Measurements from ENCODE around the gene CCDC61. TPM values are rescaled to one million over a fixed set of nuclear protein-coding genes. Genes with fewer than 3 reads are reported as not detected.

The CCDC61 gene
- 8.2 TPM for total RNA-seq
- long read RNA-seq, transcript CCDC61-204 (14 exons, 1,817 nt), result major isoform, 7 of 8 reads
- long read RNA-seq, partial matches to known transcripts, result 0 of 8 reads
- long read RNA-seq, other reads (novel, unspliced or antisense), result 1 of 8 reads

GRCh38 chr19:45994998-45995714, at the start of gene CCDC61:
Gene CCDC61 (plus strand): TSS chr19:45995467. CDS start chr19:46003019, 7,552 bp downstream.
- DNase-seq (ENCODE audit: missing footprints) (peak; percentile 97), ATAC-seq (peak; percentile 99)
- intact Hi-C loops (cut with DNase I), result loop anchor here (1.0 to 10.0 kb wide), 2 partner anchors 60 to 109 kb away; partner anchors contain the start of gene IRF2BP1

GRCh38 chr19:45947926-45948325, 47.3 kb upstream of the CCDC61 start:
- ATAC-seq (no peak), DNase-seq (ENCODE audit: missing footprints) (no peak)
- intact Hi-C loops (cut with DNase I), result no loop called here

DNA sequence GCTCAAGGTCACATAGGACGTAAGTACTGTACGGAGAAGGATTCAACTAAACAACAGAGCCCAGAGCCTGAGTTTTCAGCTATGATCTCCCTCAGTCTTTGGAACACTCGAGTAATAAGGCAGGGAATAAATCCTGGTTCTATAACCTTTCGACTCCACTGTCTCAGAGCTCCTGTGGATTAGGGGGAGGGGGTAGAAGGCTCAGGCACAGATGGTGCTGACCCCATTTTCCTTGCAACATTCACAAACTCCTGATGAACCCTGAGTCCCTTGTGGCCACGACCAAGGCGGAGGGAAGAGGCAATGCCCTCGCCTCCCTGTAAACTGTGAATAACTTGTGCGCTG, 43.0 kb upstream of the CCDC61 start:
- DNase-seq (ENCODE audit: missing footprints) (no peak), ATAC-seq (no peak)
- intact Hi-C loops (cut with DNase I), result no loop called here

DNA sequence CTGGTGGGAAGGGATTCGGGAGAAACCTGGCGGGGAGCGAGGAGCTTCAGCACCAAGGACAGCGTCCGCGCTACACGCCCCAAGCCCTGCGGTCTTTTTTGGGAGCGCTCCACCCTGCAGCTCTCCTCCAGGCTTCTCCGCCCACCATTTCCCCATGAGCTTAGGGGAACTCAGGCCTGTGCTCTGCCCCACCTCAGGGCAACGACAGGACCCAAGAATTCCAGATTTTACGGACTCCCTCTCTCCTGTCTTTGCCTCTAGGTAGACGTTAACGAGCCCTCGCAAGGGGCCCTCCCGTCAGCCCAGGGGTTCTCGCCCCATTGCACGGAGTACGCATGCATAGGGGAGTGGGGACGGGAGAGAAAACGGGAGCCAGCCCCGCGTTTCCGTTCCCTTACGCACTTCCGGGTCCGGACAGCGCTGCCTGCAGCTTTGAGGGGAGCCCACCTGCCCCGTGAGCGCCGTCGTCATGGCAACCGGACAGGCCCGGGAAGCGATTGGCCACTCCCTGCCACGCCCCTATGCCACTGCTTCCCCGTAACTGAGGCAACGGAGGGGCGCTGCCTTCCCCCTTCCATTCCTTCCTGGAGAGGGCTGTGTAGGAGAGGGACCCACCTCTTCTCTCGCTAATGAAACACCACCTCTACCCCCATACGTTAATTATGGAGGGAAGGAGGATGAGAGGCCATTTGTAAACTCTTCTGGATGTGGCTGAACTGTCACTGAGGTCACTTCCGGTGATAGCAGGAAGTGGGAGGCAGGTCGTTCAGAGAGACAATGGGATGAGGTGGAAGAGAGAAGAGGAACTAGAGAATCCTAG, 42.4 kb upstream of the CCDC61 start:
- ATAC-seq (peak; percentile 40), DNase-seq (ENCODE audit: missing footprints) (no peak)
- intact Hi-C loops (cut with DNase I), result no loop called here

- no peak for ATAC-seq
- intact Hi-C loops (cut with DNase I), result no loop called here
- DNase-seq (ENCODE audit: missing footprints), result no peak
These were observed 41.6 kb upstream of the CCDC61 start for GRCh38 chr19:45953676-45954075.

GRCh38 chr19:45954156-45954555, 41.1 kb upstream of the CCDC61 start:
- no peak for DNase-seq (ENCODE audit: missing footprints)
- no peak for ATAC-seq
- intact Hi-C loops (cut with DNase I), result no loop called here

- intact Hi-C loops (cut with DNase I), result no loop called here
- ATAC-seq, result peak; percentile 66
- no peak for DNase-seq (ENCODE audit: missing footprints)
These were observed 39.2 kb upstream of the CCDC61 start for GRCh38 chr19:45955905-45956608.

DNA sequence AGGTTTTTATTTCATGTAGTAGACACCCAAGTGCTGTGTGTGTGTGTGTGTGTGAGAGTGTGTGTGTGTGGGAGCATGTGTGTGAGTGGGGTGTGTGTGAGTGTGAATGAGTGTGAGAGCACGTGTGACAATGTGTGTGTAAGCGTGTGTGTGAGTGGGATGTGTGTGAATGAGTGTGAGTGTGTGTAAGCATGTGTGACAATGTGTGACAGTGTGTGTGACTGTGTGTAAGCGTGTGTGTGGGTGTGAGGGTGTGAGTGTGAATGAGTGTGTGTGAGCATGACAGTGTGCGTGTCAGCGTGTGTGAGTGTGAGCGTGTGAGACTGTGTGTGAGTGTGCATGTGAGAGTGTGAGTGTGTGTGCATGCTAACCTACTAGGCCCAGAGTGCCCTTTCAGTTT, 36.9 kb upstream of the CCDC61 start:
- intact Hi-C loops (cut with DNase I), result no loop called here
- DNase-seq (ENCODE audit: missing footprints) (no peak), ATAC-seq (no peak)

- intact Hi-C loops (cut with DNase I), result no loop called here
- ATAC-seq (no peak), DNase-seq (ENCODE audit: missing footprints) (no peak)
These were observed 36.3 kb upstream of the CCDC61 start for GRCh38 chr19:45958769-45959516.

- ATAC-seq (no peak), DNase-seq (ENCODE audit: missing footprints) (no peak)
- intact Hi-C loops (cut with DNase I), result no loop called here
These were observed 35.7 kb upstream of the CCDC61 start for GRCh38 chr19:45959517-45960025.

DNA sequence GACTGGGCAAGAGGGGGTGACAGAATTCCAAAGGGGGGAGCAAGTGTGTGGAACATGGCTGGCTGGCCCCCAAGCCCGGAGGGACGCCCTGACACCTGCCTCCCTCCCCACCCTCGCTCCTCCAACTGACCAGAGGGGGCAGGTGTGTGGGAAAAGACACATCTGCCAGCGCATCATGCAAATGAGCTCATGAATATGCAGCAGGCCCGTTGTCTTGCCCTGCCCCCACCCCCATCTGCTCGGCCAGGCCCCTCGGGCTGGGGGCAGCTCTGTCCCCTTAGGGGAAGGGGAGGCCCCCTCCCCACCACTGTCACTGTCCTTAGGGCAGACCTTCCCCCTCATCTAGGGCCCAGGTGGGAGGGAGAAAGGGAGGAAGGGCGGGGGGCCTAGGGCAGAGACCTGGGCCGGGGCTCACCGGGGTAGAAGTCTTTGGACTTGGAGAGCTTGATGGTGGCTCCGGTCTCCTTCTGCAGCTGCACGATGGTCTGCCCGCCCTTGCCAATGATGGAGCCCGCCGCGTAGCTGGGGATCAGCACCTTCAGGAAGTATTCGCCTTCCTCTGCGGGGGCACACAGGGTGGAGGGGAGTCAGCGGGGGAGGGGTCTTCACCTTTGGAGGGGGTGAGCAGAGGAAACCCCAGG, 34.6 kb upstream of the CCDC61 start:
- intact Hi-C loops (cut with DNase I), result no loop called here
- ATAC-seq, result no peak
- no peak for DNase-seq (ENCODE audit: missing footprints)

GRCh38 chr19:45962021-45962420, 33.2 kb upstream of the CCDC61 start:
- ATAC-seq (no peak), DNase-seq (ENCODE audit: missing footprints) (no peak)
- intact Hi-C loops (cut with DNase I), result no loop called here

DNA sequence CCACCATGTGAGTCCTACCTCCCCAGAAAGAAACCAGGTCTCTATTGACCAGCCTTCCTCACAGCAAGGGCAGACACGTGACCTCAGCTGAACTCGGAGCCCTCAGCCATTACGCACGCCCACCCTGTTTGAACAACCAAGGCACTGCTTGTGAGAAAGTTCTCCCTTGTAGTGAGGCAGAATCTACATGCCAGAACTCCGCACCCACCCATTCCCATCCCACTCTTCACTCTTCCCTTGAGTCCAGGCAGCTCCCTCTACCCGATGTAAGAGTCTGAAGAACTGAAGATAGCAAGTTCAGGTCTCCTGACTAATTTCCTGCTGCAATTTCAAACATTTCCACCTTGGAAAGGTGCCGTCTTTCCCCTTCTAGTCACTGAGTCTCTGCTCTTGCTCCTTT, 28.0 kb upstream of the CCDC61 start:
- DNase-seq (ENCODE audit: missing footprints), result no peak
- ATAC-seq, result no peak
- intact Hi-C loops (cut with DNase I), result no loop called here

- intact Hi-C loops (cut with DNase I), result no loop called here
- ATAC-seq, result no peak
These were observed 26.6 kb upstream of the CCDC61 start for GRCh38 chr19:45968626-45969025.

GRCh38 chr19:45969676-45970075, 25.6 kb upstream of the CCDC61 start:
- intact Hi-C loops (cut with DNase I), result no loop called here
- DNase-seq (ENCODE audit: missing footprints), result no peak
- no peak for ATAC-seq

More at GRCh38 chr19:45968626-45969025, 26.6 kb upstream of the CCDC61 start:
- no peak for DNase-seq (ENCODE audit: missing footprints)

- ATAC-seq (peak; percentile 20), DNase-seq (ENCODE audit: missing footprints) (no peak)
- intact Hi-C loops (cut with DNase I), result no loop called here
These were observed 23.9 kb upstream of the CCDC61 start for GRCh38 chr19:45971260-45971902.

DNA sequence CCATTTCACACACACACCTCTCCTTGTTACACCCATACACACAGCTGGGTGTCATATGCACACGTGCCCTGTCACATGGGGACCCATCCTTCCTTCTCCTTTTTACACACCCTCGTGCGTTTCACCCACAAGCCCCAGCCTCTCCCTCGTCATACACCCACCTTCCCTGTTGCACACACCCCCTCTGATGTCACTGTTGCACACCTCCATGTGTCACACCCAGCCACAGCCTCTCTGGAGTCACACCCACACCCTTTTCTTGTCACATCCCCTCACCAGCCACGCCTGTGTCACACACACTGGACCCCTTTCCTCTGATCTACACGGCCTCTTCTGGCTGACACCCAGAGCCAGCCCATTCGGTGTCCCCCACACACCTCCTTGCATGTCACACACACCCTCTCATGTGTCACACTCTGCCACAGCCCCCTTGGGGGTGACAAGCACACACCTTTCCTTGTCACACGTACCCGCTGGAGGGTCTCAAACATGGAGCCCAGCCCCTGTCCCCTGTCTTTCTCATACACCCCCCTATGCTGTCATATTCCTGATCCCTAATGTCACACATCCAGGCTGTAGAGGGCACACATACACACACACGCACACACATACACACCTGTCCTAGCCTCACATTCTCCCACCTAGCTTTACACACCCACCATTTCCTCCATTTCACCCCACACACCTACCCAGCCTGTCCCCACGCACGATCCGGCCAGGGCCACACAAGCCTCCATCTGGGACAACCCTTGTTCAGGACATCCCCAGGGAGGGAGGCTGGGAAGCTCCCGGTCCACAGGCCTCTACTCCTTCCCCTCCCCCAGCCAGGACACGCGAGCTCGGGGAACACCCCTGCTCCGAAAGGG, 23.0 kb upstream of the CCDC61 start:
- ATAC-seq, result peak; percentile 25
- no peak for DNase-seq (ENCODE audit: missing footprints)
- intact Hi-C loops (cut with DNase I), result no loop called here
